Neural cell (in vitro differentiated cells): ENCODE data around the gene PTK7.

ENCODE experiments used
- RAD21 ChIP-seq: fragments of 450-650 bp; conservative IDR thresholded peaks from 2 replicates; pipeline ENCODE4 v1.6.1; 2014; ENCODE audit warnings: antibody characterized with exemption, mild to moderate bottlenecking, moderate library complexity
- TF ChIP-seq, protein P1 (sequence below): fragments of 450-650 bp; IDR thresholded peaks from 2 replicates; pipeline ENCODE4 v1.5.1; 2014; ENCODE audit warnings: antibody characterized with exemption, mild to moderate bottlenecking, moderate library complexity; ENCODE audit not compliant: poor library complexity, severe bottlenecking

DNA sequence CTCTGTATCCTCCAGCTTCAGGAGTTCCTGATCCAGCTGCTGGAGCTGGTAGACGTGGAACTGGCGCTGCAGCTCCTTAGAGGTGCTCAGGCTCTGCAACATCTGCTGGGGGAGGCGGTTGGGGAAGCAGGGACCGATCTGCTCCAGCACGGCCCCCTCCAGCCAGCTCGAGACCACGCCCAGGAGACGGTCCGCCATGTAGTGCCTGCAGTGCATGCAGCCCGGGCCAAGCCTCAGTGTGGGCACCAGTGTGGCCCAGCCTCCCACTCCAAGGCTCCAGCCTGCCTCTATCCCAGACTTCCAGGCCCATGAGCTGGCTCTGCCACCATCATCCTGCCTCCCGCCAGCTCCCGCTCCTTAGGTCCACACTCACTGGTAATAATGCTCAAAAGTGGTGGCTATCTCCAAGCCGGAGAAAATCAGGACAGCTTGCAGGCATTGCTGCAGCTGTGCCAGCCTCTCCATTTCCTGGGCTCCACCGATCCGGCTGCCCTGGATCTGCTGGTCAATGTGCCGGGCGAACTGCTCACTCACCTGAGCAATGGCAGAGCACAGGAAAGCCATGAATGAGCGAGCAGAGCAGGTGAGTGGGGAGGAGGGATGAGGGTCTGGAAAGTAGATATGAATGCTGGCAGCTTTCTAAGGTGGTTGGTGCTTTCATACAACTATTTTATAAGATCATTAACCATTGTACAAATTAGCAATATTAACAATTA is 35.4 kb upstream of the PTK7 start:
- no peak for TF ChIP-seq RAD21
- TF ChIP-seq, protein P1, sequence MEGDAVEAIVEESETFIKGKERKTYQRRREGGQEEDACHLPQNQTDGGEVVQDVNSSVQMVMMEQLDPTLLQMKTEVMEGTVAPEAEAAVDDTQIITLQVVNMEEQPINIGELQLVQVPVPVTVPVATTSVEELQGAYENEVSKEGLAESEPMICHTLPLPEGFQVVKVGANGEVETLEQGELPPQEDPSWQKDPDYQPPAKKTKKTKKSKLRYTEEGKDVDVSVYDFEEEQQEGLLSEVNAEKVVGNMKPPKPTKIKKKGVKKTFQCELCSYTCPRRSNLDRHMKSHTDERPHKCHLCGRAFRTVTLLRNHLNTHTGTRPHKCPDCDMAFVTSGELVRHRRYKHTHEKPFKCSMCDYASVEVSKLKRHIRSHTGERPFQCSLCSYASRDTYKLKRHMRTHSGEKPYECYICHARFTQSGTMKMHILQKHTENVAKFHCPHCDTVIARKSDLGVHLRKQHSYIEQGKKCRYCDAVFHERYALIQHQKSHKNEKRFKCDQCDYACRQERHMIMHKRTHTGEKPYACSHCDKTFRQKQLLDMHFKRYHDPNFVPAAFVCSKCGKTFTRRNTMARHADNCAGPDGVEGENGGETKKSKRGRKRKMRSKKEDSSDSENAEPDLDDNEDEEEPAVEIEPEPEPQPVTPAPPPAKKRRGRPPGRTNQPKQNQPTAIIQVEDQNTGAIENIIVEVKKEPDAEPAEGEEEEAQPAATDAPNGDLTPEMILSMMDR = no peak
